Skeletal muscle satellite cell (primary cell): Measurements from ENCODE around the gene COL2A1.

Experiments used
- H3K27me3 ChIP-seq: 2 replicates; pipeline ENCODE4 v1.7.0; 2013; ENCODE audit warnings: low read length; ENCODE audit not compliant: control insufficient read depth, insufficient read depth
- H3K36me3 ChIP-seq: 2 replicates; pipeline ENCODE4 v1.7.0; 2013; ENCODE audit warnings: mild to moderate bottlenecking, control low read depth, low read length; ENCODE audit not compliant: insufficient read depth
- H3K4me1 ChIP-seq: 2 replicates; pipeline ENCODE4 v1.7.0; 2013; ENCODE audit warnings: low read length; ENCODE audit not compliant: control insufficient read depth, insufficient read depth
- H3K4me2 ChIP-seq: 2 replicates; pipeline ENCODE4 v1.7.0; 2013; ENCODE audit warnings: mild to moderate bottlenecking, low read length
- H3K4me3 ChIP-seq: 2 replicates; pipeline ENCODE4 v1.7.0; 2013; ENCODE audit warnings: low read length
- H3K9ac ChIP-seq: 2 replicates; pipeline ENCODE4 v1.7.0; 2013; ENCODE audit warnings: mild to moderate bottlenecking, low read depth, low read length, moderate library complexity
- H3K9me3 ChIP-seq: replicated peaks from 2 replicates; pipeline ENCODE4 v1.7.0; 2013; ENCODE audit warnings: mild to moderate bottlenecking, control low read depth, low read length

Gene COL2A1

DNA sequence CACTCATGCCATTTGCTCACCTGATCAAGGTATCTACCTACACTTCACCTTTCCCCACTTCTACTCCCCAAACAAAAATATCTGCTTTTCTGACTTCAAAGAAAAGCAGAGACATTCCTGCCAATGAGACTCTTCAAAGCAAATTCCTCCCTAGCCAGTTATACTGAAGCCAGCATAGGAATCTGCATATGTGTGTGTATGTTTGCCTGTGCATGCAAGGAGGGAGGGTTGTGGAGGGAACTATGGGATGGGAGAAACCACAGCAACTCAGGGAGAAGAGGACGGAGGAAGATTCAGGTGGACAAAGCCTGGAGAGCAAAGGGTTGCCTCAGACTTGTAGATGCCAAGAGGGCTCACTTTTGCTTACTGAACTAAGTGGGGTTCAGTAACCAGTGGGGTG is 73.1 kb downstream of the COL2A1 start:
- H3K36me3 ChIP-seq, result no peaks in the 10 kb centered on the region
- H3K4me3 ChIP-seq, result no peak overlapping the region
- H3K9ac ChIP-seq, result no peak overlapping the region
- H3K4me2 ChIP-seq, result no peak overlapping the region
- peaks cover 59% of the 10 kb centered on the region for H3K27me3 ChIP-seq
- H3K9me3 ChIP-seq, result no peaks in the 10 kb centered on the region
- peaks cover 4% of the 10 kb centered on the region for H3K4me1 ChIP-seq

- Histone ChIP-seq H3K9ac (no peak overlapping the region), H3K4me1 (peaks cover 4% of the 10 kb centered on the region), H3K4me2 (no peak overlapping the region), H3K4me3 (no peak overlapping the region), H3K36me3 (no peaks in the 10 kb centered on the region), H3K27me3 (peaks cover 64% of the 10 kb centered on the region), H3K9me3 (no peaks in the 10 kb centered on the region)
Measured at GRCh38 chr12:47930634-47931033, 73.6 kb downstream of the COL2A1 start.

GRCh38 chr12:47927346-47927745 is 76.9 kb downstream of the COL2A1 start:
- Histone ChIP-seq H3K9ac (no peak overlapping the region), H3K9me3 (no peaks in the 10 kb centered on the region), H3K4me3 (no peak overlapping the region), H3K27me3 (peaks cover 94% of the 10 kb centered on the region), H3K36me3 (no peaks in the 10 kb centered on the region), H3K4me1 (no peaks in the 10 kb centered on the region), H3K4me2 (no peak overlapping the region)
